HPDE6-E6E7 (cell line): Measurements from ENCODE around the gene CRACR2A.

ENCODE experiments used
- DNase-seq: peaks from one replicate; pipeline ENCODE4 v3.0.0; 2011; ENCODE audit warnings: missing footprints; ENCODE audit errors: extremely low spot score

The CRACR2A gene

GRCh38 chr12:3598896-3599860 lies 153.7 kb downstream of the CRACR2A start:
- DNase-seq: no peak

DNA sequence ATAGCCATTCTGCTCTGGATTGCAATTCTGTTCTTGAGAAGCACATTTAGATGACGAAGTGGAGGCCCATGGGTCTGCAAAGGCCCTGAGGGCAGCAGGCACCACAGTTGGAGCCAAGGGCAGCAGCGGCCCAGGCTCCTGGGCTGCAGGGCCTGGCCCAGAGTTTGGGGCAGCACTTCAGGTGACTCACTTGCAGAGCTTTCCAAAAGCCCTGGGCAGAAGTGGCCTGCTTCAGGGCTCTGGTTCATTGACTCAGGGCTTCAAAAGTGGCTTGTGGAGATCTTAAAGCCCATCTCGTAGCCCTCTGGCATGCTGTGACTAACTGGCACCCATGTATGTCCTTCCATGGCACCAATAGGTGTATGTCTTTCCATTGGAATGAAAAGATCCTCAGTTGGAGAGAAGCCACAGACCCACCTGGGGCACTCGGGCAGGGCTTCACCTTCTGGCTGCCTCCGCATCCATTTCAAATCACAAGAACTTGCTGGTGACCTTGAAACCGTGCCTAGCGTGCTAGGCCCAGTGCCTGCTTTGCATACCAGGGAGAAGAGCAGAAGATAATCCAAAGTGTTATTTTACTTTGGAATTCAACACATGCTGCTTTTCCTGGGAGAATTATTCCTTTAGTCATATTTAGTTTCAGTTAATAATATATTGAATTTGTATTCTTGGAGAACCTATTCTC lies 155.2 kb downstream of the CRACR2A start:
- no peak for DNase-seq

DNA sequence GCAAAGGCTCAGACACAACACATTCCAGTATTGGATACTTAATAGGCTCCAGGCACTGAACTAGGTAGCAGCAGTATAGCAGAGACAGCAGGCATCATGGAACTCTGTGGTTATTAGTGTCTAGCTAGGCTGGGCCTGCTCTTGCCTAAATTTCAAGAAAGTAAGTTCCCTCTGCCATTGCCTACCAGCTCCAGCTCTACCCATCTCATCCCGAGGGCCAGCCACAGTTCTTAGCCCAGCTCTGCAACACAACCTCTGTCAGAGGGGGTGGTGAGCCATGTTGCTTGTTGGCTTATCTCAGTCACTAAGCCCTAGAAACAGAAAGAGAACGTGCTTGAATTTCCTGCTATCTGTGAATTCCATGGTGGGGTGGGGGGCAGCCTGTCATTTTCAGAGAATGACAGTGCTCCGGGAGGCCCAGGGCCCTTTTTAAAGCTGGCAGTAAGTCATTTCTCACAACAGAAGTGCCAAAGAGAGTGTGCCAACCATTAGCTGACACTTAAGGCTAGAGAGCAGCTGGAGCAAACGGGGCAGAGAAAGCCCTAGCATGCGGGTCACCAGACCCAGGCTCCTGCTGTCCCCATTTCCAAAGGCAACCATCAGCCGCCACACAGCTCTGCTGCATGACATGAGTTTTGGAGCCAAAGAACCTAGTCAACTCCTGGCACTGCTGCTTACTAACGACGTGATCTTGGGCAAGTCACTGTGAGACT lies 156.1 kb downstream of the CRACR2A start:
- no peak for DNase-seq

DNA sequence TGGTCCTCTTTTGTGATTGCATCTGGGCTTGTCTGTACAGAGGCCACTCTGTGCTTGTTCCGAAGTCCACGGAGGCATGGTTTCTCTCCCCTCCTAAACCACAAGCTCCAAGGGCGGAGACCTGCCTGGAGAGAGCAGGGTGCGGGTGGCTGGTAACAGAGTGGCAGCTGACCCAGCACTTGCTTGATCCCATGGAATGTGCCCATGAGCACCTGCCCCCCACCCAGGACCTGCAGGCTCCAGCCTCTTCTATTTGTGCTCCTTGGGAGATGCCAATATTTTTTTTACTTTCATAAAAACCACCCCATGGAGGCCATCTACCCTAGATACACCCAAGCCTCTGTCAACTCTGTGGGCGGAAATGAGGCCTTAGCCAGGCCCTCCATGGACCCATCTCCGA lies 157.2 kb downstream of the CRACR2A start:
- DNase-seq: no peak

GRCh38 chr12:3594966-3595365 lies 157.9 kb downstream of the CRACR2A start:
- no peak for DNase-seq

DNA sequence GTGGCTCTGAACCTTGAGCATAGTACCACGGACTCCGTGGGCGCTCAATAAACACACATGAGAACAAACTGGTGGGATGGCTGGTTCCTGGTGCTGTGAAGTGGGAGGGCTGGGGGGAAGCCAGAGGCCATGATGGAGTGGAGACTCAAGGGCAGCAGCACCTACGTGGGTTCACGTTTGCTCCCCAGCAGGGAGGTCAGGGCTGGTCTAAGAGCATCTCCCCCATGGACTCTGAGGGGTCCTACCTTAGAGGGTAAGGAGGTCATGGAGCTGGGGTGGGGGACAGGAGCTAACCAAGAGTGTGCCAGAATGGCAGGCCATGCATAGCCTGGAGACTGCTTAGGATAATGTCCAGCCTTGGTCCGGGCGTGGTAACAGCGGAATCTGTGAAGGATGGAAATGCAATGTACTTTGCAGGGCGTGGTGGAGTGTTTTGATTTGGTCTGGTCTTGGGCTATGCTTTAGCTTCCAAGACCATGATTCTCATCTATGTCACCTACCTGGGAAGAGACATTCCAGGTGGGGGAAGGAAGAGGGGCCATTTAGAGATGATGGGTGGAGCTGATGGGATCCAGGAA lies 158.9 kb downstream of the CRACR2A start:
- no peak for DNase-seq

- DNase-seq: no peak
Measured at GRCh38 chr12:3592856-3593625, 159.9 kb downstream of the CRACR2A start.

GRCh38 chr12:3589745-3590144 lies 163.2 kb downstream of the CRACR2A start:
- DNase-seq: no peak

DNA sequence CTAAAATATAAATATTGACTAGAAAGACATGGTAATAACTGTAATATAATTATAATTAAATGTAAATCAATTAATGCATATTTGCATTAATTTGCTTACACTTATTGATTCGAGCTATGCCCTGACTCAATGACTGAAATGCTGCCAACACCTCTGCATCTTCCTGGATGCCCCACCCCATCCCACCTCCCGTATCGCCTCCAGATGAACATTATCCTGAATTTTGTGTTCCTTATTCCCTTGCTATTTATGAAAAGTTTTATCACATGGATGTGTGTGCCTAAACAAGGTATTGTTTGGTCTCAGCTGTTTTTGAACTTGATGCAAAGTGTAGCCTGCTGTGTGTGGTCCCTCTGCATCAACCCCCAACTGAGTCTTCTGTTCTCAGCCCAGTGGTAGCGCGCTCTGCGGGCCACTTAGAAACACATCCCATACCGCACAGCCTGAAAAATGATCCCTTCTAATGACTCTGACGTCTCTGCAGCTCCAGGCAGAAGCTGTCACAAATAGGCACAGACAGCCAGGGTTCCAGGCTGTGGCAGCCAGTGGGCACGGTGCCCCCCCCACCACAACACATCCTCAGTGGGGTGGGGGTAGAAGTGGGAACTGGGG lies 165.4 kb downstream of the CRACR2A start:
- no peak for DNase-seq

- DNase-seq: no peak
Measured at GRCh38 chr12:3583656-3584334, 169.1 kb downstream of the CRACR2A start.

GRCh38 chr12:3580094-3580749 lies 172.7 kb downstream of the CRACR2A start:
- no peak for DNase-seq

DNA sequence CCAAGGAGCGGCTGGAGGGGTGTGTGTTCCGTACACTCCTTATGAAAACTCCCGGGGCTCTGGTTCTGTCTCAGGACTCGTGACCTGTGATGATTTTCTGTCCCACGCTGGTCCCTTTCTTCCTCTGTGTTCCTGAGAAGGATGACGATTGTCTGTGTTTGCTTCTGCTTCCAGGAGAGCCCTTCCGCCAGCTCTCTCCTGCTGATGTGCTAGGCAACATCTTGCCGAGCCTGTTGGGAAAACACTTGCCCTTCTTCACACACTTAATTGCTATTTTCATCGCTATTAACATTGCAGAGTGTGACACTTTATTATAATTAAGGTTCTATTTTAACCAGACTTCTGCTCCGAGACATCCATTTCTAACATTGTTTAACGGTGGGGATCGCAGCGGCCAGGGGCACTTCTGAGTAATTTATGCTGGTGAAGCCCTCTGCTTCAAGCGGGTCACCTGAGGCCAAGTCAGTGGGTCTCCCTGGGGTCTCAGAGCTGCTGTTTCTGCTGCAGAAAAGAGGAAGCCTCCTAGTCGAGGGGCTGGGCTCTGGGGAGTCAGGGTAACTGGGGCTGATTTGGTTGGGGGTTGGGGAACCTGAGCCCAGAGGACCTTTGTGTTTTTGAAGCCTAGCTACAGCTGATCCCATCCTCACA lies 173.3 kb downstream of the CRACR2A start:
- DNase-seq: no peak

DNA sequence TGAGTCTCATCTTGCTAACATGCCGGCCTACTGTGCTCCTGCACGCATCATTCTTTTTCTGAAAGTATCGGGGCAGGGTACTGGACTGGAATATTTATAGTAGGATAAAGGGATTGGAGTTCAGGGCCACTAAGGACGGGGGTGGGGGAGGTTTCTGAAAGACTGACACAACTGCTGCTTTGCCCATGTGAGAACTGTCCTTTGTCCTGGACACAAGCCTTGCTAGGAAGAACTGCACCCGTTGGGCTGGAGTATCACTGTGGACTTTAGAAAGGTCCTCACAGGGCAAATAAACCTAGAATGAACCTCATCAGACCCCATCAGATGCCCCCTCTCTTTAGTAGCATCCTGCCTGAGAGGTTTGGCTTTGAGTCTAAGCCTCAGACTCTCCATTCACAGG lies 174.4 kb downstream of the CRACR2A start:
- DNase-seq: no peak

GRCh38 chr12:3576891-3577290 lies 176.0 kb downstream of the CRACR2A start:
- no peak for DNase-seq

- no peak for DNase-seq
Measured at GRCh38 chr12:3574986-3575385, 177.9 kb downstream of the CRACR2A start.

- no peak for DNase-seq
Measured at GRCh38 chr12:3572560-3572959, 180.3 kb downstream of the CRACR2A start.

- no peak for DNase-seq
Measured at GRCh38 chr12:3571724-3572123, 181.2 kb downstream of the CRACR2A start.

GRCh38 chr12:3571323-3571722 lies 181.6 kb downstream of the CRACR2A start:
- DNase-seq: no peak

- no peak for DNase-seq
Measured at GRCh38 chr12:3568695-3569094, 184.2 kb downstream of the CRACR2A start.
